Testis (tissue), 2 donors: ENCODE measurements around the gene NCK2.

Experiments used
- CTCF ChIP-seq, 3 experiments: fragments of 450-650 bp in 2 of 3; fragments of 200-600 bp in 1 of 3; sonication (generic) in 1 of 3; IDR thresholded peaks; one replicate each; pipeline ENCODE4 v1.5.1; 2016 to 2019; ENCODE audit warnings: antibody characterized with exemption in 3 of 3, mild to moderate bottlenecking in 2 of 3, moderate library complexity in 1 of 3
- POLR2A ChIP-seq: fragments of 450-650 bp; IDR thresholded peaks from one replicate; pipeline ENCODE4 v1.6.1; 2017; ENCODE audit warnings: antibody characterized with exemption, mild to moderate bottlenecking, moderate library complexity

DNA sequence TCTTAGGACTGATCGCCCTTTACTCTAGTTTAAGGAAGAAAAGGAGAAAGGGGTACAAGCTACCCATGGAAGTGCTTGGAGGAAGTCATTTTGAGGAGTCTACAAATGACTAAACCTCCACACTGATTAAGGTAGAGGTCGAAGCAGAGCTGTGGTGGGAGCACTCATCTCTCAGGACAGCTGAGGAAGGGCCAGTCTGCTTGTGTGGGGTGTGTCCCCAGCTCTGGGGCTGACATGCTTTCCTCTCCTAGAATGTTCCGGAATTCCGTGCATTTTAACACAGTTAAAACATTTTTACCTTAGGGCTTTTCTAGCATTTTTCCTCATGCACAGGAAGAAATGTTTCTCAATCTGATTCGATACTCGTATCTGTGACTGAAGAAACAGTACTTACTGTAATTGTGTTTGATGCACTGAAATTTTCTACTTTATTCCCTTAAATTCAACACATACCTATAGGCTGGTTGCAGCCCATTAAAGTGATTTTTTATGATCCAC, 135.1 kb downstream of the NCK2 start:
- TF ChIP-seq CTCF (IDR thresholded peaks at IDR 0.05): no peak
- TF ChIP-seq POLR2A: no peak
